ENCODE measurements around the gene TWF2.
A peak's percentile ranks its signal among the peaks of the same experiment; 100 is the strongest.

TWF2 gene

GRCh38 chr3:52222319-52223221, 16.4 kb downstream of the TWF2 start:
- DNase-seq (ENCODE audit: low spot score) = no peak

GRCh38 chr3:52221563-52222318, 17.2 kb downstream of the TWF2 start:
- no peak for DNase-seq (ENCODE audit: low spot score)

GRCh38 chr3:52221141-52221562, 17.8 kb downstream of the TWF2 start:
- DNase-seq (ENCODE audit: low spot score) = no peak

GRCh38 chr3:52220380-52221026, 18.5 kb downstream of the TWF2 start:
- peak; percentile 79 for DNase-seq (ENCODE audit: low spot score)

GRCh38 chr3:52218937-52219650, 19.9 kb downstream of the TWF2 start:
- DNase-seq (ENCODE audit: low spot score) = no peak

- no peak for DNase-seq (ENCODE audit: low spot score)
These were observed 20.5 kb downstream of the TWF2 start for GRCh38 chr3:52218454-52218853.

- no peak for DNase-seq (ENCODE audit: low spot score)
These were observed 20.9 kb downstream of the TWF2 start for GRCh38 chr3:52218026-52218425.

- DNase-seq (ENCODE audit: low spot score) = no peak
These were observed 21.6 kb downstream of the TWF2 start for GRCh38 chr3:52217409-52217805.

GRCh38 chr3:52216585-52217408, 22.2 kb downstream of the TWF2 start:
- DNase-seq (ENCODE audit: low spot score) = peak; percentile 54

GRCh38 chr3:52215351-52215750, 23.6 kb downstream of the TWF2 start:
- no peak for DNase-seq (ENCODE audit: low spot score)

- DNase-seq (ENCODE audit: low spot score) = no peak
These were observed 25.1 kb downstream of the TWF2 start for GRCh38 chr3:52213901-52214300.

- DNase-seq (ENCODE audit: low spot score) = no peak
These were observed 26.0 kb downstream of the TWF2 start for GRCh38 chr3:52213005-52213404.

- DNase-seq (ENCODE audit: low spot score) = no peak
These were observed 27.6 kb downstream of the TWF2 start for GRCh38 chr3:52211268-52211891.

- DNase-seq (ENCODE audit: low spot score) = no peak
These were observed 28.4 kb downstream of the TWF2 start for GRCh38 chr3:52210550-52211046.

- DNase-seq (ENCODE audit: low spot score) = no peak
These were observed 28.9 kb downstream of the TWF2 start for GRCh38 chr3:52210037-52210436.

- DNase-seq (ENCODE audit: low spot score) = no peak
These were observed 30.4 kb downstream of the TWF2 start for GRCh38 chr3:52208556-52208955.

- no peak for DNase-seq (ENCODE audit: low spot score)
These were observed 33.1 kb downstream of the TWF2 start for GRCh38 chr3:52205727-52206372.

- DNase-seq (ENCODE audit: low spot score) = no peak
These were observed 34.5 kb downstream of the TWF2 start for GRCh38 chr3:52204337-52205073.

- DNase-seq (ENCODE audit: low spot score) = no peak
These were observed 35.3 kb downstream of the TWF2 start for GRCh38 chr3:52203701-52204100.

Data from hematopoietic multipotent progenitor cell treated with erythropoietin and hydrocortisone succinate and interleukin-3 and kit ligand, for 15 days (in vitro differentiated cells).